ENCODE data around the gene CEP112. TPM values are rescaled to one million over a fixed set of nuclear protein-coding genes. Genes with fewer than 3 reads are reported as not detected.

CEP112 gene
- 12.8 and 14.8 TPM in 2 replicates for total RNA-seq

DNA sequence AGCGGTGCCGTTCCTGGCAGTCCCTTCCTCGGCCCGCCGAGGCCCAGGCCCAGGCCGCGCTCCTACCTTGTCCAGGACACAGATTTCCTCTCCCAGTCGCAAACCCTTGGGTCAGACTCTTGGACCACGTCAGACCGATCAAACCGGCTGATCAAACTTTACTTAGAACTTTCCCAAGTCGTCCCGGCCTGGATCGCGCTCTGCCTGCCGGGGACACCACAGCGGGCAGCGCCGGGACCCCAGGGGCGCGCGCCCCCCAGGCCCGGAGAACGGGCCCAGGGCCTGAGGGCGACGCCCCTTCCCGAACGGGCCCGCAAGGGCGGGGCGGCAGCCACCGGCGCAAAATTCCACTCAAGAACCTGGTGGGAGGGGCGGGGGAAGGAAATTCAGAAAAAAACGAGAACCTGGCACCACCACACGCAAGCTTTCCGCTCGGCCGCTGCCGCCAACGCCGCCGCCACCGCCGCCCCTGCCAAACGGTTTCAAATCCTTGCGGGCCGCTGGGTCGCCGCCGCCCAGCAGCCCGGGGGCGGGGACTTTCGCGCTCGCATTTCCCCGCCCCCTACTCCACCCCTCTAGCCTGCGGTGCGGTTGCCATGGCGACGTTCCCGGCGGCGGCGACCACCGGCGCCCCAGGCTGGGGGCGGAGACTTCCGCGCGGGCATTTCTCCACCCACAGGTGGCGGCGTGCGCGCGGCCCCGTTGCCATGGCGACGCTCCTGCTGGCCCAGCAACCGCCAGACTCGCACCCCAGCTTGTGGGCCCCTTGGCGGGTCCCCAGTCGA is at the start of gene CEP112:
Gene CEP112 (minus strand): TSS at position 541 of the 785 bp plus-strand sequence.
- peak; percentile 82 for DNase-seq

DNA sequence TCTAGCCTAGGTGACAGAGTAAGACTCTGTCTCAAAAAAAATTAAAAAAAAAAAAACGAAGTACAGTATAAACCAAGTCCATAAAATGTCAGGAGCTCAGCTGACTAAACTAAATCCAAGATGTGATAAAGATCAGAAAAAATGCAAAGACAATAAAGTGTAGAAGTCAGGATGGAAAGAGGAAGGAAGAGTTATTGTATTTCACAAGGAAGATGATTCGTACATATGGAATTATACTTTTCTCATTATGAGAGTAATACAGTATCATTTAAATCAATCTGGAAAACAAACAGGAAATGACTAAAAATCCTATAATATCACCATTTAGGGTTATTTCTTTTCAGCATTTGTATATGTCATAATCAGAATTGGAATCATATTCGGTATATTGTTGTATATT is 48.7 kb upstream of the CEP112 start:
- DNase-seq, result peak; percentile 12

DNA sequence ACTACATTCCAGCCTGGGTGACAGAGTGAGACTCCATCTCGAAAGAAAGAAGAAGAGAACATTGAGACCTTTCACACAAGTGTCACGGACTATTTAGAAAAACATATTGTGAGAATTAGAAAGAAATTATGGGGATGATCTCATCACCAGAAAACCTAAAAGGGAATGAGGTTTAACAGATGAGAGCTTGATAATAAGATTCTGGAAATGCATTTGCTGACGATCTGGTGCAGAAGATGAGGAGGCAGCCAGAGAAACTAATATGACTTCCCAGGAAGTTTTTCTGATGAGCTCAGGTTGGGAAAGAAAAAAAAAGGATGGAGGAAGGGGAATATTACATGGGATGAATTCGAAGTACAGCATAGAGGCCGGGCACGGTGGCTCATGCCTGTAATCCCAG is 48.1 kb upstream of the CEP112 start:
- DNase-seq, result no peak

DNA sequence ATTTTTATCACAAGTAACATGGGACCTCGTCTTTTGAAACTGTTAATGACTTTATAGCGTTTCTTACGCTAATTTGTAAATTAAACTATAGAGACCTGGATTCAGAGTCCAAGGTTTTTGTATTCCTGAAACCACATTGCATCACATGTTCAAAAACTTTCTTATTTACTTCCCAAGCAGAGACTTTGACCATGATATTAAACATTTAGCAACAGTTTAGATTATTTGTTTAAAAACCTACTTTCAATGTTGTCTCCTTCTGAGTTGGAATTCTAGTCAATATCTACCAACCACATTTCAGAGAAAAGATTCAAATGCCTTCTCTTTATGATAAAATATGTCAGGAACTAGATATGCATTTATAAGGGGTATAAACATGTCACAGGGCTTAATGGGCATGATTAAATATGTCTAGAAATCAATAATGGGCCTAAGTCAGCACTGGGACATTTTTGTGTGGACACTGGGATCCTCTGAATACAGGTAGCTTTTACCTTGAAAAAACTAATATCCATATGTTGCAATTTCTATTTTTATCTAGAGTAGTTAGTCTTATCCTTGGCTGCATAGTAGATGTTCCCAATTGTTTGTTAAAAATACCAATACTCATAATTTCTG is 43.6 kb upstream of the CEP112 start:
- DNase-seq, result no peak

DNA sequence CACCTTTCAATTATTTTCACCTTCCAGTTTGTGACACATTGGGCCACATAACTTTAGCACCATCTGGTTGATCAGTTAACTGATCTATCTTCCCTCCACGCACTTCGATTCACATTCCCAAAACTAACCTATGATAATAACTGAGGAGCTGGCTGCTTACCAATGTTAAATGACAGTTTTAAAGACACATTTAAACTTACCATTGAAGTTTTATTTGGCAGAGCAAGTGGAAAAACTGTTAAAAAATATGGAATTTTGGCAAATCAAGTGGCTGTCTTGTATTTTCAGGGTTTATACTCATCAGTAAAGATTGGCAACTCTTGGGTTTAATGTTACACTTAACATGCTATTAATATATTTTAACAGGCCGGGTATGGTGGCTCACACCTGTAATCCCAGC is 42.7 kb upstream of the CEP112 start:
- no peak for DNase-seq

DNA sequence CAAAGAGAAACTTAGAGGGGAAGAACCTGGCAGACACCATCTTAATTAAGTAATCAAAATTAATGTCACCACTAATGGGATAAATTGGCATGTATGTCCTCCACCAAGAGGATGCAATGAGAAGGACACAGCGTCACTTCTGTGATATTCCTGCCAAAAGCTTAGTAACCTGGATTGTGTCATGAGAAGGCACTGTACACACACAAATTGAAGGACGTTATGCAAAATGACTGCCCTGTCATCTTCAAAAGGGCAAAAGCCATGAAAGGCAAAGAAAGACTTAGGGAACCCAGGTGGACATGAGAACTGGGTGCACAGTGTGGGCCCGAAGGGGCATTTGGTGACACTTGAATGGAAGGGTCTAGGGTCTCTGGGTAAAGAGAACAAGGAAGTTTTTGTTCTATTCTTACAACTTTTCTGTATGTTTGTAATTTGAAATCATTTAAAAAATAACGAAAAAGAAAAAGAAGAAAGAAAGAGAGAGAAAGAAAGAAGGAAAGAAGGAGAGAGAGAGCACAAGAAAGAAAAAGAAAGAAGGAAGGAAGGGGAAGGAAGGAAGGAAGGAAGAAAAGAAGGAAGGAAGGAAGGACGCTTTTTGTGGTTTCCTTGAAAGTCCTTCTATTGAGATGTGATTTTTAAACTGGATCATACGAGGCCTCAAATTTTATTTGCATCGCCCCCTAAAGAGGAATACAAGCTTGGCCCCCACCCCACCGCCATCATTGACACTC is 41.3 kb upstream of the CEP112 start:
- DNase-seq, result no peak

DNA sequence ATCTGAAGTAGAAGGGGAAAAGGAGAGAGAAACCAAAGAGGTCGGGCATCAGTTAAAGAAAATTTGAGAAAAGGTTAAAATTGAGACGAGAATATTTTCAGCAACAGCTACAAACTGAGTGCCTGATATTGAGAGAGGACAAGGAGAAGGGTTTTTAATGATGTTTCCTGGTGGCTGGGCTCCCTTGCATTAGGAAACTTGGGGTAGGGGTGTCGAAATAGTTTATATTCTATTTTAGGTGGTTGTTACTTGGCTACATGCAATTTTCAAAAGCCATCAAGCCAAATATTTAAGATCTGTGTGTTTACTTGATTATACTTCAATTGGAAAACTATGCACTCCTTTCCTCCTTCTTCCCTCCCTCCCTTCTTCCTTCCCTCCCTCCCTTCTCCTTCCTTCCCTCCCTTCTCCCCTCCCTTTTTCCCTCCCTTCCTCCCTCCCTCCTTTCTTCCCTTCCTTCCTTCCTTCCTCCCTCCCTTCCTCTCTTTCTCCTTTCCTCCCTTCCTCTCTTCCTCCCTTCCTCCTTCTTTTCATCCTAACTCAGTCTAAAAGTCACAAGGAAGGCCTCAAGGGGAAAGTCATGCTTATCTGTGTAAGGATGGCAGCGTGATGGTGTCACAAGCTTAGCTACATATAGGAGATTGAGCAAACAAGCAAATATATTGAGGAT is 39.1 kb upstream of the CEP112 start:
- DNase-seq, result no peak

DNA sequence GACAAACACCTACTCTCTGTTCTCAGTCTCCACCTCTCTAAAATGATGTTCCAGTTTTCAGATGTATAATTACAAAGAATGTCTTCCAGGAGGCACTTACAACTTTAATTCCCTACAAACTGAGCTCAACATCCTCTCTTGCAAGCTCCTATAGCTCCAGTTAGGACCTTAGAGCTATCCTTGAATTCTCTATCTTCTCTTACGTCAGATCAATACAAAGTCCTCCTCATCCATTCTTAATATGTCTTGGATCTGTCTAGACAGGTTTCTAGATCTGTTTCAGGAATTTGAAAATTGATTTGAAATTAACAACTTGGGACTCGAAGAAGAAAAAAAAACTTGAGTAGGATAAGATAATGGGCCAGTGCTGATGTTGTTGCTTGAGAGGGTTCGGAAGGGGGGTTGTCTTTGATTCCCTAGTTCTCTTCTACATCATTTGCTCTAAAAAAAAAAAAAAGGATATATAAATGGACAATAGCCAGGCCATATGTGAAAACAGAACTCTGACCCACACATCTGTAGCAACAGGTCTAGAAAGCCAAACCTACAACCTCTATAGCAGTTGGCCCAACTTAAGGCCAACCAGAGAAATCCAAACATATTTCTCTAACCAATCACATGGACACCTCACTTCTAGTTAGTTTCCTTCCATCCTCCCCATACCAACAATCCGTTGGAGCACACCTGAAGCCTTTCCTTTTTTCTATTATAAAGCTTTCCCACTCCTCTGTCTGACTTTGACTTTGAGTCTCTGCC is 38.0 kb upstream of the CEP112 start:
- no peak for DNase-seq

DNA sequence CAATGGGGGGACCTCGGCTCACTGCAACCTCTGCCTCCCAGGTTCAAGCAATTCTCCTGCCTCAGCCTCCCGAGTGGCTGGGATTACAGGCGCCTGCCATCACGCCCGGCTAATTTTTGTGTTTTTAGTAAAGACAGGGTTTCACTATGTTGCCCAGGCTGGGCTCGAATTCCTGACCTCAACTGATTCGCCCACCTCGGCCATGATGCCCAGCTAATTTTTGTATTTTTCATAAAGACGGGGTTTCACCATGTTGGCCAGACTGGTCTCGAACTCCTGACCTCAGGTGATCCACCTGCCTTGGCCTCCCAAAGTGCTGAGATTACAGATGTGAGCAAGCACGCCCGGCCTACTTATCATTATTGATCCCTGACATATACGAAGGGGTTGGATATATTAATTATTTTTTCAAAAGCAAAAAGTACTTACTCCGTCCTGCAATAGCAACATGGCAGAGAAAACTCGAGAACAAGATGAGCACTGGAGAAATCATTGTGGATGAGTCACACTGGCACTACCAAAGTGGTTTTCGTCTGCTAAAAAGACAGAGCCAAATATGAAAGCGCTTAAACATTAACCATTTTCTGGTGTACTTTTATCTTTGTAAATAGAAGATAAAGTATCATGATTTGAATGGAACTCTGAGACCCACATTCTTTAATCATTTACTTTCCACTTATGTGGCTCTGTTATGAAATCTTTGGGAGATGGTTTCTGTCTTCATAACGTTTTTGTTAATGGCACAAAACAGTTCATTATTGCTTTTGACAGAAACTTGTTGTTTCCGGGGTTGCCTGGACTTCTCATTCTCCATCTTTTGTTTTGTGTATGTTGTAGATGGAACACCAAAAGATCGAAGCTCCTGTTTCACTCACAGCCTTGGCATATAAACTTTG is 37.2 kb upstream of the CEP112 start, which contains the start of gene APOH:
Gene APOH (minus strand): TSS at position 529 of the 896 bp plus-strand sequence. CDS start 36 bp downstream, at position 493.
- DNase-seq, result no peak

DNA sequence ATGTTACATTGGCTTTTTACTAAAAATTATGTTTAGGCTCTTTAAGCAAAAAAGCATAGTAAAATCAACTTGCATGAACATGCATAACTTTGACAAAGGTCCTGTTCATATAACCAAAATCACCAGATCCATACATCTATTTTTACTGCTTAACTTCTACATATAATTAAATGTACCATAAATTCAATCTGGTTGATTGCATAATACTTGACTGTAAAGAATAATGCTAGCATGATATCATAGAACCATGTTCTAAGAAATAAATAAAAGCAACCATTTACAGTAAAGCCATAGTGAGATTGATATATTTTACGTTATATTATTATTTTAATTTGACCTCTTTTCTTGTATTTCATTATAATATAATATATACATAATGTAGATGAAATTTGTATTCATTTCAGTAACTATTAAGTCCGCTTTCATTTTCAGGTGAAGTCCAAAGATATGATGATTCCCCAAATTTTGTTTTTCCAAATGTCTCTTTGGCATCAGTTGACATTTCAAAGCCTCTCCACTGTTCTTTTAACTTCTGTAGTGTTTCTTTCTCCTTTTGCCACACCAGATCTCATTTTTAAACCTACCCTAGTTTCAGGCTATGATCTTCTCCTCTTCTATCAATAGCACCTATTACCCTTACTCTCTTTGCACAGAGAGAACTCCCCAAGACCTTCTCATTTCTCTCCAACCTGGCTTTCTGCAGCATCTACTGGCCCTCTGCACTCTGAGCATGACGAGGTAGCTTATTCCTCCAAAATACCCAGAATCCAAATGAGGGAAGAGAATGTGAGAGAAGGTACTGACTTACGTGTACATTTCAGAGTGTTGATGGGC is 35.5 kb upstream of the CEP112 start:
- no peak for DNase-seq

DNA sequence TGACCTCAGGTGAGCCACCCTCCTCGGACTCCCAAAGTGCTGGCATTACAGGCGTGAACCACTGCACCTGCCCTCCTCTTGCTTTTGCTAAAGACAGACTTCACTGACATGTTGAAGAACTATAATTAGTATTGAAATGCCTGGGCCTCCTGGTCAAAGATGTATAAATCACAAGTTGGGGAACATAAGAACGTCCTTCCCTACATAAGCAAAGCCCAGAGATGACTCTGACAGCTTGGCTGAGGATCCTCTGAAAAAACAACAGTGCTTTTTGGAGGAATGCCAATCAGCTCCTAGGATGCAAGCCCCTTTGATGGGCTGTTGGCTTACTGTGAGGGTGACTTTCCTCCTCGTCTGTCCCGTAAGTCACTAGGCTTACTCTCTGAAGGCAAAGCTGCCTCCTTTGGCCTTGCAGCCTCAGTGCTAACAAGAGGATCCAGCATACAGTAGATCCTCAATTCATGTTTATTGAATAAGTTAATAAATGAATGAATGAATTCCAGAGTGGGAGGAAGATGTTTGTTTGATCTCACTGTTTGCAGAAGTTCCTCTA is 30.9 kb upstream of the CEP112 start:
- no peak for DNase-seq

DNA sequence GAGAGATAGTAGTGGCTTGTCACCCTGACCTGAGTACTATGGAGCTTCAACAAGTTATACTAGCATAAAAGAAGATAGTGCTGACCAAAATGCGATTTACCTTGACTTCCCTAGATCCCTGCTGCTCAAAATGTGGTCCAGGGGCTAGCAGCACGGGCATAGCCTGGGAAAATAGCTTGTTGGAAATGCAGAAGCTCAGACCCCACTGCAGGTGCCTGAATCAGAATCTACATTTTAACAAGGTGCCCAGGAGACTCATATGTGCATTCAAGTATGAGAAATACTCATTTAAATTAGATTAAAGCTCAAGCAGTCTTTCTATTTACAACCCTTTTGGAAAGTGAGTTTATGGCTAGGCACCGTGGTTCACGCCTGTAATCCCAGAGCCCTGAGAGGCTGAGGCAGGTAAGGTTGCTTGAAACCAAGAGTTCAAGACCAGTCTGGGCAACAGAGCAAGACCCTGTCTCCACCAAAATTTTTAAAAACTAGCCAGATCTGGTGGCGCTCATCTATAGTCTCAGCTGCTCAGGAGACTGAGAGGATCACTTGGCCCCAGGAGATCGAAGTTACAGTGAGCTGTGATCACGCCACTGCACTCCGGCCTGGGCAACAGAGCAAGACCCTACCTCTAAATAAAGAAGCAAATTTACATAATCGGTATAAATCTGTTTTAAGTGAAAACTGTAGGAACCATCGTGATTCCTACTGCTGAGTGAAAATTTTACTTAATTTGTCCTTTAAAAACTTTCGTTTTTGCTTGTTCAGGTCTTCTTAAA is 30.0 kb upstream of the CEP112 start:
- DNase-seq, result no peak

DNA sequence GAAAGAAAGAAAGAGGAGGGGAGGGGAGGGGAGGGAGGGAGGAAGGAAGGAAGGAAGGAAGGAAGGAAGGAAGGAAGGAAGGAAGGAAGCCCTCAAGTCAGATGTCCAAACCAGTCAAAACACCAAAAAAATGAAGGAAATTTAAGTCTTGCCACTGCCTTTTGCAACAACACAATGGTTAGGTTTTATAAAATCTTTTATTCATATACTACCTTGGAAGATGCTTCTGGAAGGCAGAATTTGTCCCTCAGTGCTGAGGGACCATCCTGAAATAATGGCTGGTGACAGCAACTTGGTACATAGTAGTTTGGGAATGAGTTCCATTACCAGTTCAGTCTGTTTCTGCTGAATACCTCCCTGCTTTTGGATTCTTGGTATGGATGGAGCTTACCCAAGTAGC is 29.4 kb upstream of the CEP112 start:
- DNase-seq, result no peak

DNA sequence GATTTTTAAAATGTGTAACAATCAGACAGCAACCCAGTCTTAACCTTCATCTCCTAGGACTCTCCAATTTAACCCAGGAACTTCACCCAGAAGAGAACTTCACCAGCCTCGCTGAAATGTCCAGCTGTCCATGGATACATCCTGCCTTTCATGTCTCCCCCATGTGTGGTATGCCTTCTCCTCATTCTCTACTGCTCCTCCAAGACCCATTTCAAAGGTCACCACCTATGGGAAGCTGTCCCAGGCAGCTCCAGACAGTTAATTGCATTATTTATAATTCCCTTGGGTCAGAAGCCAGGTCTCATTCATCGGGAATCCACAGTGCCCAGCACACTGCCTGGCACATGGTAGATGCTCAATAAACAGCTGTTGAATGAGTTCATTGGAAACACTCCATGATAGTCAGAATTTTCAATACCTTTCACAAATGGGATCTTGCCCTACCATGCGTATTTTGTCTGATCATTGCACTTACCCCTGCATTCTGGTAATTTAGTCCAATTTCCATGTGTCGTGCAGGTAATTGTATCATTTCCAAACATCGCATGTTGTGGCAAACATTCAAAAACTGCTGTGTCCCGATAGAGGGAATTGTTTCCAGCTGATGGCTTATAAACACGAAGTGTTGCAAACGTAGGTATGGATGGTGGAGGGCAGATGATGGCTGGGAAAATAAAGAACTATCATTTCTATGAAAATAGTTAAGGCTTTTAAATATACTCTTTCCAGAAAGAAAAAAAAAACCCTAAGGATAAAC is 28.3 kb upstream of the CEP112 start:
- no peak for DNase-seq

DNA sequence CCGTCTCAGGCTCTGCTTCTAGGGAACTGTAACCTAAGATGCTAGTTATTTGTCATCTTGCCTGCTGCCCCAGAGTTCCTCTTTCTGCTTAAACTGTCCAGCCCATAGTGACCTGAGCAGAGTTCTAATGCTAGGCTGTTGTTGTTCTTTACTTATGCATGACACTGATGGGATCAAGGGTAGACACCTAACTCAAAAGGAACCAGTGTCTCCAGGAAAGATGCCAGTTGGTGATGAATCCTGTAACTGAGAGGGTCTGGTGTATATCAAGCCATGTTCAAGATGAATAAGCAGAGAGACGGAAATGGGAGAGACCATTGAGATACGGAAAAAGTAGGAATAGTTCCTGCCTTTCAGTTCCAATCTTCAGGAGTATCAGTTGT is 23.6 kb upstream of the CEP112 start:
- DNase-seq, result no peak

DNA sequence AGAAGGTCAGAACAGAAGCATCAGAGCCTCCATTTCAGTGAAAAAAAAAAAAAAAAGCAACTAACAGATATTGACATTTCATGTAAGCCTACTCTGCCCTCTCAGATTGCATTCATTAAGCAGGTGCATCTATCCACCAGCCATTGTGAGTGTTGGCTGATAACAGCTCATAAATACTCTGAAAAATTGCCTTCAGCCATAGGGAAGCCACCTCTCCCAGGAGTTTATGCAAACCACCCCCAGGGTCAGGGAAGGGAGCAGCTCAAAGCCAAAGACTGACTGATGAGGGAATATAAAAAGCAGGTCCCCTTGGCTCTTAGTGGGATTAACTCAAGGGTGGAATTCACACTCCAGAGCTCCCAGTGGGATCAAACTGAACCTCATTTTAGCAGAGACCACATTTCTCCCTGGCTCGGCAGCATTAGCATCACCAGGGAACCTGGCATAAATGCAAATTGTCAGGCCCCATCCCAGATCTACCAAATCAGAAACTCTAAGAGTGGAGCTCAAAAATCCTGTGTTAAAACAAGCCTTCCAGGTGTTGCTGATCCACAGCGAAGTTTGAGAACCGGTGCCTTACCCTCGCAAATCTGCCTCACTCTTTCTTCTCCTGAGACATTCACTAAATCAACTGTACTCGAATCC is 23.1 kb upstream of the CEP112 start:
- DNase-seq, result no peak

DNA sequence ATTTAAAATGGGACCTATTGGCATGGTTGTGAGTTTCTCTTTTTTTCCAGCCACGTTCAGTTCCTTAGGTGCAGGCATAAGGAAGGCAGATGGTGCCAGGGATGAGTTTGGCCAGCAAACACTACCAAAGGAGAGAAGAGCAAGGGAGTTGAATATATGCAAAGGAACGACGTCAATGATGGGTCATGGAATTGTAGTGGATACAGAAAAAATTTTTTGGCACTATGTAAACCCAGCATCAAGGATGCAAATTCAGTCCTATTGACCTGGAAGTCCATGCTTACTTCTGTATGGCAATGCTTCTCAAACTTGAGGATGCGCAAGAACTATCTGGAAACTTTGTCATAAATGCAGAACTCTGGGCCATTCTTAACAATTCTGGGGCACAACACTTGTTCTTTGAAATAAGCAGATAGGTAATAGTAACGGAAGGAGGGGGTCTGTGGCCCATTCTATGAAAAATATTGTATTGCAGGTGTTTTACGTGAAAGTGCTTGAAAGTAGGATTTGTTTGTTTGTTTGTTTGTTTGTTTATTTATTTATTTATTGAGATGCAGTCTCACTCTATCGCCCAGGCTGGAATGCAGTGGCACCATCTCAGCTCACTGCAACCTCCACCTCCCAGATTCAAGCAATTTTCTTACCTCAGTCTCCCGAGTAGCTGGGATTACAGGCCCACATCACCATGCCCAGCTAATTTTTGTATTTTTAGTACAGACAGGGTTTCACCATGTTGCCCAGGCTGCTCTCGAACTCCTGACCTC is 19.3 kb upstream of the CEP112 start:
- no peak for DNase-seq
